HEK293 (cell line): ENCODE data around the gene PAX3.

ENCODE experiments used
- CTCF ChIA-PET: fragments of 350-600 bp; formaldehyde crosslinking; extraction: SDS; loops from one replicate; lab custom pipeline; 2021; ENCODE audit warnings: antibody characterized with exemption; lab: Yijun Ruan, JAX
- POLR2A ChIA-PET: fragments of 300-600 bp; formaldehyde crosslinking; extraction: SDS; loops from one replicate; lab custom pipeline; 2020; ENCODE audit warnings: antibody characterized with exemption, inconsistent platforms; lab: Yijun Ruan, JAX
- H3K27ac ChIP-seq: fragments of 200-500 bp; sonication (Bioruptor generic); 2 replicates; pipeline ENCODE4 v1.5.1; 2014; ENCODE audit warnings: low read depth, low read length, control low read depth, inconsistent platforms; ENCODE audit errors: extremely low read depth
- H3K36me3 ChIP-seq, 2 experiments: fragments of 200-500 bp in 1 of 2; sonication (Bioruptor generic) in 1 of 2; 1 replicate in 1 of 2; 2 replicates in 1 of 2; pipeline ENCODE4 v1.5.1; 2014 to 2017; ENCODE audit warnings: inconsistent platforms in 2 of 2, low read length in 2 of 2; ENCODE audit not compliant: control insufficient read depth in 2 of 2, insufficient read depth in 1 of 2
- H3K4me1 ChIP-seq: fragments of 200-500 bp; sonication (Bioruptor generic); 2 replicates; pipeline ENCODE4 v1.5.1; 2014; ENCODE audit warnings: mild to moderate bottlenecking, low read length, inconsistent platforms; ENCODE audit not compliant: control insufficient read depth, insufficient read depth
- H3K4me3 ChIP-seq: 2 replicates; pipeline ENCODE4 v1.5.1; 2011; ENCODE audit warnings: low read depth, mild to moderate bottlenecking, control low read depth, low read length, moderate library complexity
- H3K9me3 ChIP-seq: fragments of 200-500 bp; sonication (Bioruptor generic); 2 replicates; pipeline ENCODE4 v1.5.1; 2014; ENCODE audit warnings: low read depth, low read length, inconsistent platforms; ENCODE audit not compliant: control insufficient read depth, insufficient read depth
- GFI1B ChIP-seq: fragments of 450-650 bp; formaldehyde crosslinking; IDR thresholded peaks from 2 replicates; pipeline ENCODE4 v1.5.1; 2016; ENCODE audit warnings: missing biosample characterization, missing genetic modification characterization
- GLIS1 ChIP-seq: fragments of 450-650 bp; formaldehyde crosslinking; IDR thresholded peaks from 2 replicates; pipeline ENCODE4 v1.5.1; 2016; ENCODE audit warnings: missing biosample characterization, missing genetic modification characterization
- KLF10 ChIP-seq: fragments of 450-650 bp; IDR thresholded peaks from 2 replicates; pipeline ENCODE4 v1.5.1; 2018; ENCODE audit warnings: missing biosample characterization, mild to moderate bottlenecking, missing genetic modification characterization
- SETDB1 ChIP-seq: IDR thresholded peaks from one replicate; pipeline ENCODE4 v1.6.1; 2017; ENCODE audit warnings: mild to moderate bottlenecking, low read length, moderate library complexity, mixed read lengths; ENCODE audit not compliant: insufficient read length
- SP2 ChIP-seq: fragments of 450-650 bp; formaldehyde crosslinking; IDR thresholded peaks from 2 replicates; pipeline ENCODE4 v1.5.1; 2016; ENCODE audit warnings: missing biosample characterization, missing genetic modification characterization
- ZBTB1 ChIP-seq: fragments of 450-650 bp; formaldehyde crosslinking; IDR thresholded peaks from 2 replicates; pipeline ENCODE4 v1.5.1; 2016; ENCODE audit warnings: missing biosample characterization, missing genetic modification characterization
- ZBTB7A ChIP-seq: fragments of 450-650 bp; formaldehyde crosslinking; IDR thresholded peaks from 2 replicates; pipeline ENCODE4 v1.5.1; 2016; ENCODE audit warnings: low read depth, missing biosample characterization, missing genetic modification characterization
- ZNF140 ChIP-seq: fragments of 450-650 bp; formaldehyde crosslinking; IDR thresholded peaks from 2 replicates; pipeline ENCODE4 v1.5.1; 2016; ENCODE audit warnings: missing biosample characterization, missing genetic modification characterization
- ZNF184 ChIP-seq: fragments of 450-650 bp; IDR thresholded peaks from 2 replicates; pipeline ENCODE4 v1.5.1; 2018; ENCODE audit warnings: missing biosample characterization, mild to moderate bottlenecking, missing genetic modification characterization
- ZNF248 ChIP-seq: fragments of 450-650 bp; formaldehyde crosslinking; IDR thresholded peaks from 2 replicates; pipeline ENCODE4 v1.5.1; 2017; ENCODE audit warnings: missing biosample characterization, missing genetic modification characterization
- ZNF311 ChIP-seq: fragments of 450-650 bp; formaldehyde crosslinking; IDR thresholded peaks from 2 replicates; pipeline ENCODE4 v1.5.1; 2017; ENCODE audit warnings: missing biosample characterization, missing genetic modification characterization, borderline replicate concordance
- ZNF335 ChIP-seq: fragments of 450-650 bp; formaldehyde crosslinking; conservative IDR thresholded peaks from 2 replicates; pipeline ENCODE4 v1.5.1; 2016; ENCODE audit warnings: missing biosample characterization, missing genetic modification characterization
- ZNF433 ChIP-seq: fragments of 450-650 bp; formaldehyde crosslinking; IDR thresholded peaks from 2 replicates; pipeline ENCODE4 v1.5.1; 2016; ENCODE audit warnings: missing biosample characterization, missing genetic modification characterization, low read depth
- ZNF558 ChIP-seq: fragments of 450-650 bp; formaldehyde crosslinking; IDR thresholded peaks from 2 replicates; pipeline ENCODE4 v1.5.1; 2016; ENCODE audit warnings: missing biosample characterization, missing genetic modification characterization
- ZNF654 ChIP-seq: fragments of 450-650 bp; formaldehyde crosslinking; IDR thresholded peaks from 2 replicates; pipeline ENCODE4 v1.5.1; 2016; ENCODE audit warnings: low read depth, missing biosample characterization, missing genetic modification characterization
- ZNF664 ChIP-seq: fragments of 450-650 bp; formaldehyde crosslinking; IDR thresholded peaks from 2 replicates; pipeline ENCODE4 v1.5.1; 2016; ENCODE audit warnings: missing biosample characterization, missing genetic modification characterization
- ZNF670 ChIP-seq: fragments of 450-650 bp; formaldehyde crosslinking; IDR thresholded peaks from 2 replicates; pipeline ENCODE4 v1.5.1; 2016; ENCODE audit warnings: missing biosample characterization, missing genetic modification characterization, low read depth
- ZNF677 ChIP-seq: fragments of 450-650 bp; IDR thresholded peaks from 2 replicates; pipeline ENCODE4 v1.5.0; 2018; ENCODE audit warnings: missing biosample characterization, mild to moderate bottlenecking, missing genetic modification characterization, moderate library complexity
- ZNF747 ChIP-seq: fragments of 450-650 bp; formaldehyde crosslinking; IDR thresholded peaks from 2 replicates; pipeline ENCODE4 v1.5.1; 2016; ENCODE audit warnings: missing biosample characterization, missing genetic modification characterization
- ZNF76 ChIP-seq: fragments of 450-650 bp; formaldehyde crosslinking; IDR thresholded peaks from 2 replicates; pipeline ENCODE4; 2016; ENCODE audit warnings: low read depth, missing biosample characterization, missing genetic modification characterization, borderline replicate concordance
- ZSCAN30 ChIP-seq: fragments of 450-650 bp; IDR thresholded peaks from 2 replicates; pipeline ENCODE4 v1.5.1; 2018; ENCODE audit warnings: missing biosample characterization, mild to moderate bottlenecking, missing genetic modification characterization, moderate library complexity
- TF ChIP-seq, protein P1 (sequence below): fragments of 450-650 bp; formaldehyde crosslinking; IDR thresholded peaks from 2 replicates; pipeline ENCODE4 v1.5.1; 2016; ENCODE audit warnings: missing biosample characterization, missing genetic modification characterization

PAX3 gene

GRCh38 chr2:222300726-222301052 is 1.9 kb upstream of the PAX3 start:
- TF ChIP-seq ZNF677 (tag by site-specific recombination): no peak
- H3K27ac ChIP-seq: no peak overlapping the region
- H3K4me1 ChIP-seq: peaks cover 8% of the 10 kb centered on the region
- ChIA-PET POLR2A (interaction anchor here (1.1 kb wide), 1 partner anchor 13 kb away, joined by 3 read pairs; no protein-coding TSS in a partner anchor), CTCF (no interaction called here)
- no peaks in the 10 kb centered on the region for H3K9me3 ChIP-seq
- H3K4me3 ChIP-seq: no peak overlapping the region
- H3K36me3 ChIP-seq: peaks cover 8 to 16% of the 10 kb centered on the region in 2 experiments; a peak in 2 of 3 replicates

- no peak for TF ChIP-seq ZNF311 (tag by site-specific recombination)
- TF ChIP-seq ZNF184: no peak
- no peak for TF ChIP-seq GFI1B (tag by site-specific recombination)
- no peak for TF ChIP-seq GLIS1 (tag by site-specific recombination)
- TF ChIP-seq ZNF664 (tag by site-specific recombination): no peak
- TF ChIP-seq ZNF76 (tag by site-specific recombination): no peak
- no peak for TF ChIP-seq ZBTB1
- TF ChIP-seq ZNF670 (tag by site-specific recombination): no peak
- TF ChIP-seq, protein P1, sequence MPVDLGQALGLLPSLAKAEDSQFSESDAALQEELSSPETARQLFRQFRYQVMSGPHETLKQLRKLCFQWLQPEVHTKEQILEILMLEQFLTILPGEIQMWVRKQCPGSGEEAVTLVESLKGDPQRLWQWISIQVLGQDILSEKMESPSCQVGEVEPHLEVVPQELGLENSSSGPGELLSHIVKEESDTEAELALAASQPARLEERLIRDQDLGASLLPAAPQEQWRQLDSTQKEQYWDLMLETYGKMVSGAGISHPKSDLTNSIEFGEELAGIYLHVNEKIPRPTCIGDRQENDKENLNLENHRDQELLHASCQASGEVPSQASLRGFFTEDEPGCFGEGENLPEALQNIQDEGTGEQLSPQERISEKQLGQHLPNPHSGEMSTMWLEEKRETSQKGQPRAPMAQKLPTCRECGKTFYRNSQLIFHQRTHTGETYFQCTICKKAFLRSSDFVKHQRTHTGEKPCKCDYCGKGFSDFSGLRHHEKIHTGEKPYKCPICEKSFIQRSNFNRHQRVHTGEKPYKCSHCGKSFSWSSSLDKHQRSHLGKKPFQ (tag by site-specific recombination): no peak
- TF ChIP-seq ZNF677 (tag by site-specific recombination): no peak
- TF ChIP-seq ZNF747 (tag by site-specific recombination): no peak
- TF ChIP-seq ZNF140 (tag by site-specific recombination): no peak
- TF ChIP-seq SETDB1: no peak
- TF ChIP-seq ZBTB7A (tag by site-specific recombination): no peak
- TF ChIP-seq ZSCAN30: no peak
- TF ChIP-seq ZNF433 (tag by site-specific recombination): no peak
- no peak for TF ChIP-seq ZNF558 (tag by site-specific recombination)
- no peak for TF ChIP-seq ZNF248
- TF ChIP-seq SP2 (tag by site-specific recombination): no peak
- no peak for TF ChIP-seq KLF10 (tag by site-specific recombination)
- ChIA-PET POLR2A (interaction anchor here (1.1 to 2.2 kb wide), 3 partner anchors 12 to 271 kb away, joined by 3 to 16 read pairs (median 5); no protein-coding TSS in a partner anchor), CTCF (interaction anchor here (0.6 kb wide), 2 partner anchors 16 to 67 kb away, joined by 3 read pairs; no protein-coding TSS in a partner anchor)
- H3K4me1 ChIP-seq: peaks cover 8% of the 10 kb centered on the region
- peaks cover 8 to 21% of the 10 kb centered on the region in 2 experiments; a peak in 2 of 3 replicates for H3K36me3 ChIP-seq
- no peak overlapping the region for H3K4me3 ChIP-seq
- H3K9me3 ChIP-seq: no peaks in the 10 kb centered on the region
- peak overlapping the region; percentile 84; the same call in 1 of the 2 replicates for H3K27ac ChIP-seq
Observed at GRCh38 chr2:222299906-222300725, 1.3 kb upstream of the PAX3 start.

- POLR2A ChIA-PET: interaction anchor here (0.7 to 2.2 kb wide), 9 partner anchors 14 to 273 kb away, joined by 3 to 31 read pairs (median 5); no protein-coding TSS in a partner anchor
- H3K27ac ChIP-seq: peak overlapping the region; percentile 84; the same call in 1 of the 2 replicates
- no peak for TF ChIP-seq ZNF654
- peak; percentile 60; the same call in 1 of the 2 replicates for TF ChIP-seq ZNF335
- CTCF ChIA-PET: interaction anchor here (1.2 to 1.4 kb wide), 2 partner anchors 259 to 265 kb away, joined by 3 to 5 read pairs; no protein-coding TSS in a partner anchor
- no peaks in the 10 kb centered on the region for H3K9me3 ChIP-seq
- H3K4me3 ChIP-seq: peak overlapping the region; percentile 65
- H3K36me3 ChIP-seq: peaks cover 14 to 41% of the 10 kb centered on the region in 2 experiments; a peak in 2 of 3 replicates
- peaks cover 8% of the 10 kb centered on the region for H3K4me1 ChIP-seq
Observed at GRCh38 chr2:222298001-222298310, 842 bp downstream of the PAX3 start.
